Endothelial cell of umbilical vein (primary cell): ENCODE data around the gene FGF22. TPM values are rescaled to one million over a fixed set of nuclear protein-coding genes. Genes with fewer than 3 reads are reported as not detected.

ENCODE experiments used
- Bru-seq: library from RNA; stranded (reverse); fragments of 400-500 nt; gene quantifications from one replicate; lab custom pipeline; 2021; lab: Mats Ljungman, UMichigan
- BruChase-seq, 2 experiments: library from RNA; stranded (reverse); fragments of 400-500 nt; gene quantifications; one replicate each; lab custom pipeline; 2021; lab: Mats Ljungman, UMichigan
- BruUV-seq: library from RNA; stranded (reverse); fragments of 400-500 nt; replicated peaks from 2 replicates; lab custom pipeline; 2021; lab: Mats Ljungman, UMichigan
- CTCF ChIA-PET: fragments of 300-600, 350-600 bp; sonication (Branson Sonifier 250); formaldehyde crosslinking; loops from one replicate; lab custom pipeline; 2021; ENCODE audit warnings: antibody characterized with exemption, inconsistent platforms; lab: Charles Lee
- POLR2A ChIA-PET: fragments of 300-600, 350-600 bp; sonication (Branson Sonifier 250); formaldehyde crosslinking; loops from one replicate; lab custom pipeline; 2021; ENCODE audit warnings: antibody characterized with exemption, inconsistent platforms; lab: Charles Lee
- DNase-seq: peaks from one replicate; pipeline ENCODE4 v3.0.0-alpha.2; 2011; ENCODE audit warnings: low read depth, low spot score
- FAIRE-seq: peaks from 2 replicates; lab custom pipeline; 2011; peaks lifted over from hg19 to GRCh38; lab: Jason Lieb, UNC
- H2AFZ ChIP-seq: 2 replicates; pipeline ENCODE4 v1.6.0; 2012; ENCODE audit warnings: low read depth, low read length, control low read depth, inconsistent platforms
- H3K27ac ChIP-seq: 2 replicates; pipeline ENCODE4 v1.5.1; 2011; ENCODE audit warnings: low read depth, mild to moderate bottlenecking, control low read depth, low read length, moderate library complexity; ENCODE audit not compliant: insufficient read depth
- H3K27me3 ChIP-seq, 2 experiments: 2 replicates each; pipeline versions ENCODE4 v1.6.0 to v1.6.1; 2011; ENCODE audit warnings: low read length in 2 of 2, mixed read lengths in 1 of 2; ENCODE audit not compliant: control insufficient read depth in 2 of 2, insufficient read depth in 2 of 2
- H3K36me3 ChIP-seq, 2 experiments: 2 replicates in 1 of 2; 3 replicates in 1 of 2; pipeline ENCODE4 v1.5.1; 2011; ENCODE audit warnings: low read length in 2 of 2, mild to moderate bottlenecking in 1 of 2, moderate library complexity in 1 of 2; ENCODE audit not compliant: control insufficient read depth in 2 of 2, insufficient read depth in 2 of 2; ENCODE audit errors: extremely low read depth in 1 of 2
- H3K4me1 ChIP-seq: 3 replicates; pipeline ENCODE4 v1.5.1; 2011; ENCODE audit warnings: mild to moderate bottlenecking, low read length; ENCODE audit not compliant: control insufficient read depth, insufficient read depth; ENCODE audit errors: extremely low read depth
- H3K4me2 ChIP-seq: 2 replicates; pipeline ENCODE4 v1.6.1; 2011; ENCODE audit warnings: low read length, control low read depth, mixed read lengths; ENCODE audit not compliant: insufficient read depth
- H3K4me3 ChIP-seq, 3 experiments: fragments of 200-600 bp in 1 of 3; sonication (generic), shearing (Covaris generic) in 1 of 3; replicated peaks in 1 of 3; 2 replicates each; pipeline ENCODE4 v1.5.1; 2011 to 2016; ENCODE audit warnings: control low read depth in 3 of 3, low read length in 3 of 3, mild to moderate bottlenecking in 2 of 3, inconsistent platforms in 1 of 3, low read depth in 1 of 3, moderate library complexity in 1 of 3; ENCODE audit not compliant: insufficient read depth in 1 of 3
- H3K79me2 ChIP-seq: 2 replicates; pipeline ENCODE4 v1.6.0; 2012; ENCODE audit warnings: low read length, inconsistent platforms; ENCODE audit not compliant: control insufficient read depth, insufficient read depth
- H3K9ac ChIP-seq: replicated peaks from 2 replicates; pipeline ENCODE3; 2011; ENCODE audit warnings: low read length, control low read depth; ENCODE audit not compliant: insufficient read depth; ENCODE audit errors: extremely low read depth
- H3K9me1 ChIP-seq: replicated peaks from 3 replicates; pipeline ENCODE4 v1.6.0; 2011; ENCODE audit warnings: mild to moderate bottlenecking, low read length; ENCODE audit not compliant: control insufficient read depth, insufficient read depth; ENCODE audit errors: extremely low read depth
- H3K9me3 ChIP-seq: replicated peaks from 2 replicates; pipeline ENCODE4 v1.5.1; 2012; ENCODE audit warnings: low read length, inconsistent platforms; ENCODE audit not compliant: control insufficient read depth, insufficient read depth
- H4K20me1 ChIP-seq: replicated peaks from 2 replicates; pipeline ENCODE3; 2011; ENCODE audit warnings: mild to moderate bottlenecking, low read length; ENCODE audit not compliant: control insufficient read depth, insufficient read depth; ENCODE audit errors: extremely low read depth
- CTCF ChIP-seq, 2 donors: IDR thresholded peaks; 1 replicate in 1 of 2; 2 replicates in 1 of 2; pipeline ENCODE4 v1.5.1; 2011; ENCODE audit warnings: low read length in 2 of 2, mild to moderate bottlenecking in 2 of 2, moderate library complexity in 2 of 2, control low read depth in 1 of 2, inconsistent platforms in 1 of 2, low read depth in 1 of 2; ENCODE audit not compliant: insufficient read depth in 1 of 2; ENCODE audit errors: extremely low read depth in 1 of 2
- EZH2 ChIP-seq: IDR thresholded peaks from 2 replicates; pipeline ENCODE4 v1.6.1; 2012; ENCODE audit warnings: borderline replicate concordance, low read depth, mild to moderate bottlenecking, moderate library complexity, low read length, inconsistent platforms; ENCODE audit not compliant: severe bottlenecking
- FOS ChIP-seq: IDR thresholded peaks from 2 replicates; pipeline ENCODE4 v1.6.1; 2011; ENCODE audit warnings: mild to moderate bottlenecking, low read length, moderate library complexity, borderline replicate concordance; ENCODE audit not compliant: insufficient read depth
- GATA2 ChIP-seq: IDR thresholded peaks from 2 replicates; pipeline ENCODE4 v1.7.0; 2011; ENCODE audit warnings: low read depth, mild to moderate bottlenecking, moderate library complexity, mixed read lengths, low read length; ENCODE audit not compliant: insufficient read length, insufficient read depth
- JUN ChIP-seq: IDR thresholded peaks from 2 replicates; pipeline ENCODE4 v1.6.1; 2011; ENCODE audit warnings: borderline replicate concordance, low read depth; ENCODE audit not compliant: insufficient read length, insufficient read depth
- MAX ChIP-seq: IDR thresholded peaks from 2 replicates; pipeline ENCODE4 v1.6.1; 2011; ENCODE audit not compliant: insufficient read depth, insufficient read length
- MYC ChIP-seq: IDR thresholded peaks from one replicate; pipeline ENCODE4 v1.6.1; 2011; ENCODE audit warnings: mild to moderate bottlenecking, low read depth, low read length
- POLR2A ChIP-seq: IDR thresholded peaks from 2 replicates; pipeline ENCODE4 v1.6.1; 2012; ENCODE audit warnings: low read depth, mild to moderate bottlenecking, control low read depth, low read length
- POLR2AphosphoS5 ChIP-seq: IDR thresholded peaks from 2 replicates; pipeline ENCODE4 v1.6.1; 2012; ENCODE audit warnings: low read depth, mild to moderate bottlenecking, control low read depth, low read length, moderate library complexity; ENCODE audit not compliant: insufficient read depth
- dilution Hi-C: fragments of 300-500 bp; cut with MboI; formaldehyde crosslinking; loops from one replicate; pipeline ENCODE4 v1.15.0; 2019; ENCODE audit warnings: low sequenced_read_pairs; ENCODE audit not compliant: extremely low pct_ligation_motif_present
- intact Hi-C: fragments of 100-400 bp; cut with micrococcal nuclease; formaldehyde crosslinking; loops from one replicate; pipeline ENCODE4 v1.10.0; 2022
- long read RNA-seq: library from polyadenylated mRNA; stranded (forward); transcript quantifications from one replicate; pipeline ENCODE4 v2.0.0, GENCODE V29; 2021
- polyA minus RNA-seq, 3 experiments: library from RNA; depleted of rRNA, polyadenylated mRNA; stranded (reverse); fragments of >200 nt; gene quantifications; 1 replicate in 1 of 3; 2 replicates in 2 of 3; pipeline ENCODE4 v1.2.3, GENCODE V29; 2011
- polyA plus RNA-seq, 4 experiments: library from polyadenylated mRNA; depleted of rRNA in 3 of 4; stranded (reverse) in 3 of 4; unstranded in 1 of 4; fragments of >200 nt; gene quantifications; 2 replicates each; pipeline versions ENCODE4 v1.2.1 to v1.2.3, GENCODE V29; 2011 to 2012; ENCODE audit warnings: missing spikeins in 1 of 4
- total RNA-seq: library from RNA; stranded (reverse); gene quantifications from 2 replicates; pipeline ENCODE4 v1.2.3, GENCODE V29; 2021

FGF22 gene
- not detected in 2 replicates for total RNA-seq
- 0.06 and 0.07 TPM in 2 replicates for polyA plus RNA-seq
- polyA plus RNA-seq (2011; cell fraction: cytosol; rRNA removed), result not detected in 2 replicates
- polyA plus RNA-seq (2011; cell fraction: nucleus; rRNA removed), result 0.16 TPM in 1 of 2 replicates, not detected in the other
- not detected in 2 replicates for polyA plus RNA-seq (2012)
- polyA minus RNA-seq, result not detected in 2 replicates
- not detected for polyA minus RNA-seq (2011; cell fraction: cytosol; rRNA and poly(A)+ RNA removed)
- polyA minus RNA-seq (2011; cell fraction: nucleus; rRNA and poly(A)+ RNA removed), result not detected in 2 replicates
- not detected for Bru-seq, nascent RNA
- BruChase-seq, experiment 1, labeled RNA remaining after a 6-hour chase, result not detected
- not detected for BruChase-seq, experiment 2, labeled RNA remaining after a 2-hour chase
- long read RNA-seq, result 0 reads

GRCh38 chr19:639253-640160 is at the start of gene FGF22:
Gene FGF22, plus strand, starts transcription at chr19:639879. Its CDS starts 47 bp downstream, at chr19:639926.
- no peak for TF ChIP-seq MYC
- TF ChIP-seq EZH2, result no peak
- no peak for TF ChIP-seq MAX
- no peak for TF ChIP-seq CTCF (IDR thresholded peaks at IDR 0.05; ENCODE audit: extremely low read depth in 1 of 2, insufficient read depth in 1 of 2, low read depth in 1 of 2, low read length in 2 of 2)
- TF ChIP-seq GATA2, result no peak
- no peak for TF ChIP-seq FOS
- TF ChIP-seq JUN, result no peak
- no peak for TF ChIP-seq POLR2AphosphoS5
- TF ChIP-seq POLR2A, result no peak
- Histone ChIP-seq H3K79me2 (no peaks in the 10 kb centered on the region), H3K9ac (no peak within 1 kb of the TSS), H3K27me3 (no peaks in the 10 kb centered on the region), H3K36me3 (no peaks in the 10 kb centered on the region), H3K9me3 (no peaks in the 10 kb centered on the region), H3K9me1 (no peaks in the 10 kb centered on the region), H3K4me1 (peaks cover 4% of the 10 kb centered on the region), H3K27ac (no peak within 1 kb of the TSS), H3K4me3 (peak within 1 kb of the TSS; percentile 23 to 30 (median 28)), H4K20me1 (no peaks in the 10 kb centered on the region), H2AFZ (peak within 1 kb of the TSS; percentile 80), H3K4me2 (peak within 1 kb of the TSS; percentile 61)
- ChIA-PET CTCF (no interaction called here), POLR2A (no interaction called here)
- FAIRE-seq (peak; percentile 77), DNase-seq (peak; percentile 82)
- BruUV-seq, result no TSS peak
- intact Hi-C loops (no loop called here), dilution Hi-C loops (no loop called here)
